Measurements from ENCODE around the gene ITGB5. TPM values are rescaled to one million over a fixed set of nuclear protein-coding genes. Genes with fewer than 3 reads are reported as not detected.

The ITGB5 gene
- total RNA-seq, 1 experiment from 2014 or later, result 146 TPM

DNA sequence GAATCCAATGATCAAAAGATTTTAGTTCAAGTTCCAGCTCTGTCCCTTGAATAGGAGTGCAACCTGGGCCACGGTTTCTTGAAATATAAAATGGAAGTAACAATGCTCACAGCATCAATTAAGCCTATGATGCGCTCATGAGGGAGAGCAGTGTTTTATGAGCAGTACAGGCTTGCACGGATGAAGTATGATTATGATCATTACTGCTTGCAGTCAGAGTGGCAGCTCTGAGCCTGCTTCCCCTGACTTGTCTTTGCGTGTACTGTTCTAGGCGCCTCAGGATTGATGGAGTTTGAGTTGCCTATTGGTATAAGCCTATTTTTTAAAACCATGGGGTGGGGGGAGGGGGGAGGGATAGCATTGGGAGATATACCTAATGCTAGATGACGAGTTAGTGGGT is 37.0 kb downstream of the ITGB5 start:
- peaks cover 3% of the 10 kb centered on the region for H3K79me1 ChIP-seq (ENCODE audit: insufficient read depth, low read depth, low read length, poor library complexity, severe bottlenecking)
- no peak overlapping the region for H3K4ac ChIP-seq (ENCODE audit: low read depth, low read length)
- no peak overlapping the region for H2BK20ac ChIP-seq (ENCODE audit: low read depth, low read length, poor library complexity, severe bottlenecking)
- TF ChIP-seq, protein P1, sequence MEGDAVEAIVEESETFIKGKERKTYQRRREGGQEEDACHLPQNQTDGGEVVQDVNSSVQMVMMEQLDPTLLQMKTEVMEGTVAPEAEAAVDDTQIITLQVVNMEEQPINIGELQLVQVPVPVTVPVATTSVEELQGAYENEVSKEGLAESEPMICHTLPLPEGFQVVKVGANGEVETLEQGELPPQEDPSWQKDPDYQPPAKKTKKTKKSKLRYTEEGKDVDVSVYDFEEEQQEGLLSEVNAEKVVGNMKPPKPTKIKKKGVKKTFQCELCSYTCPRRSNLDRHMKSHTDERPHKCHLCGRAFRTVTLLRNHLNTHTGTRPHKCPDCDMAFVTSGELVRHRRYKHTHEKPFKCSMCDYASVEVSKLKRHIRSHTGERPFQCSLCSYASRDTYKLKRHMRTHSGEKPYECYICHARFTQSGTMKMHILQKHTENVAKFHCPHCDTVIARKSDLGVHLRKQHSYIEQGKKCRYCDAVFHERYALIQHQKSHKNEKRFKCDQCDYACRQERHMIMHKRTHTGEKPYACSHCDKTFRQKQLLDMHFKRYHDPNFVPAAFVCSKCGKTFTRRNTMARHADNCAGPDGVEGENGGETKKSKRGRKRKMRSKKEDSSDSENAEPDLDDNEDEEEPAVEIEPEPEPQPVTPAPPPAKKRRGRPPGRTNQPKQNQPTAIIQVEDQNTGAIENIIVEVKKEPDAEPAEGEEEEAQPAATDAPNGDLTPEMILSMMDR (conservative IDR thresholded peaks at IDR 0.05), result no peak
- no peak overlapping the region for H2BK120ac ChIP-seq (ENCODE audit: low read depth, low read length, poor library complexity, severe bottlenecking)
- no peaks in the 10 kb centered on the region for H3K9me3 Mint-ChIP-seq
- no peak overlapping the region for H2AFZ ChIP-seq (ENCODE audit: low read length)
- no peaks in the 10 kb centered on the region for H3K27me3 ChIP-seq (ENCODE audit: insufficient read depth, low read length)
- no peak overlapping the region for H3T11ph ChIP-seq (ENCODE audit: low read length)
- H3K23me2 ChIP-seq (ENCODE audit: insufficient read length, low read depth, low read length, poor library complexity, severe bottlenecking), result no peaks in the 10 kb centered on the region
- H4K91ac ChIP-seq (ENCODE audit: insufficient read length, low read depth, low read length), result no peak overlapping the region
- H3K4me1 Mint-ChIP-seq, result peaks cover 16% of the 10 kb centered on the region in 2 experiments
- no peaks in the 10 kb centered on the region; the same call in 1 of the 2 replicates for H3K4me1 ChIP-seq (ENCODE audit: insufficient read depth, low read length)
- H3K27me3 Mint-ChIP-seq (ENCODE audit: low read depth), result no peaks in the 10 kb centered on the region
- peak overlapping the region in 2 of 3 experiments; percentile 41 to 76; a peak in 4 of 7 replicates for H3K27ac Mint-ChIP-seq
- no peak overlapping the region for H2BK15ac ChIP-seq (ENCODE audit: low read depth, low read length)
- no peak overlapping the region for H2AK5ac ChIP-seq (ENCODE audit: insufficient read length, low read length)
- no peak overlapping the region for H3K4me3 Mint-ChIP-seq
- no peak overlapping the region for H3K9ac ChIP-seq (ENCODE audit: extremely low read depth, insufficient read length, low read length)
- H4K20me1 ChIP-seq (ENCODE audit: control insufficient read depth, insufficient read depth, insufficient read length), result no peaks in the 10 kb centered on the region
- no peak overlapping the region for H3K4me2 ChIP-seq (ENCODE audit: insufficient read depth, insufficient read length, low read length)
- H3K14ac ChIP-seq (ENCODE audit: insufficient read depth, low read length), result no peak overlapping the region
- H3K18ac ChIP-seq (ENCODE audit: insufficient read length, low read depth, low read length), result no peak overlapping the region
- no peak overlapping the region for H2BK12ac ChIP-seq (ENCODE audit: insufficient read length, low read depth, low read length)
- no peak overlapping the region for H3K27ac ChIP-seq (ENCODE audit: insufficient read length, low read depth, low read length)
- no peak overlapping the region for H3K56ac ChIP-seq (ENCODE audit: insufficient read length, low read depth, low read length)
- peaks cover 14 to 45% (median 31%) of the 10 kb centered on the region in 3 experiments; a peak in 6 of 7 replicates for H3K36me3 Mint-ChIP-seq (ENCODE audit: insufficient read depth in 1 of 3, low read depth in 3 of 3)
- no peaks in the 10 kb centered on the region for H3K9me3 ChIP-seq (ENCODE audit: control insufficient read depth, low read depth, low read length)
- WGBS (ENCODE audit: extremely low coverage, insufficient read length, low lambda C conversion rate), result no CpG with 5 or more reads among the region's 6 CpGs
- no peak overlapping the region for H2BK5ac ChIP-seq (ENCODE audit: insufficient read length, low read length)
- H3K79me2 ChIP-seq (ENCODE audit: insufficient read depth, low read length), result peaks cover 3% of the 10 kb centered on the region; the same call in 1 of the 2 replicates
- H3K23ac ChIP-seq (ENCODE audit: insufficient read length, low read depth, low read length), result no peak overlapping the region
- DNase-seq, result no peak
- H4K5ac ChIP-seq (ENCODE audit: insufficient read length, low read depth, low read length), result no peak overlapping the region
- H4K8ac ChIP-seq (replicated peaks; ENCODE audit: insufficient read length, low read depth, low read length), result no peak overlapping the region
